Vagina (tissue), 2 donors: ENCODE data around the gene OSM. TPM values are rescaled to one million over a fixed set of nuclear protein-coding genes. Genes with fewer than 3 reads are reported as not detected.

ENCODE experiments used
- DNase-seq, 2 donors: peaks; one replicate each; pipeline ENCODE4 v3.0.0-alpha.2; 2017; ENCODE audit errors: extremely low spot score in 2 of 2
- H3K27ac ChIP-seq: fragments of 200-600 bp; sonication (generic); one replicate; pipeline ENCODE4 v1.5.1; 2019
- H3K27me3 ChIP-seq: fragments of 200-600 bp; sonication (generic); one replicate; pipeline ENCODE4 v1.5.1; 2019
- H3K36me3 ChIP-seq, 2 donors: fragments of 200-600 bp; sonication (generic); one replicate each; pipeline ENCODE4 v1.5.1; 2017 to 2019
- H3K4me1 ChIP-seq: fragments of 200-600 bp; sonication (generic); one replicate; pipeline ENCODE4 v1.5.1; 2019
- H3K4me3 ChIP-seq, 2 donors: fragments of 200-600 bp; sonication (generic); 1 replicate in 1 of 2; 2 replicates in 1 of 2; pipeline ENCODE4 v1.5.1; 2016 to 2019
- H3K9me3 ChIP-seq: fragments of 200-600 bp; sonication (generic); one replicate; pipeline ENCODE4 v1.5.1; 2019
- CTCF ChIP-seq, 3 experiments: fragments of 450-650 bp in 2 of 3; fragments of 200-600 bp in 1 of 3; sonication (generic) in 1 of 3; IDR thresholded peaks; one replicate each; pipeline ENCODE4 v1.5.1; 2017 to 2019; ENCODE audit warnings: antibody characterized with exemption in 3 of 3, mild to moderate bottlenecking in 2 of 3, moderate library complexity in 2 of 3
- POLR2A ChIP-seq, 2 donors: fragments of 450-650 bp; IDR thresholded peaks; one replicate each; pipeline ENCODE4 v1.6.1; 2017; ENCODE audit warnings: antibody characterized with exemption in 2 of 2, mild to moderate bottlenecking in 2 of 2, moderate library complexity in 2 of 2
- POLR2AphosphoS5 ChIP-seq, 2 donors: sonication (generic); formaldehyde crosslinking; IDR thresholded peaks; one replicate each; pipeline ENCODE4 v1.9.0; 2017; ENCODE audit warnings: antibody characterized with exemption in 2 of 2, mild to moderate bottlenecking in 2 of 2, low read depth in 1 of 2; ENCODE audit not compliant: insufficient read depth in 1 of 2
- intact Hi-C: fragments of 100-400 bp; cut with DNase I; formaldehyde crosslinking; loops from one replicate; pipeline ENCODE4 v1.15.1; 2023
- total RNA-seq: library from RNA; depleted of rRNA; stranded (reverse); fragments of >200 nt; gene quantifications from one replicate; pipeline ENCODE4 v1.2.3, GENCODE V29; 2016

The OSM gene
- total RNA-seq, 1 donor from 2014 or later: not detected

GRCh38 chr22:30233582-30233981 is 33.1 kb downstream of the OSM start:
- no peaks in the 10 kb centered on the region for H3K36me3 ChIP-seq
- intact Hi-C loops: no loop called here
- no peaks in the 10 kb centered on the region for H3K27me3 ChIP-seq
- H3K27ac ChIP-seq: no peak overlapping the region
- no peaks in the 10 kb centered on the region for H3K9me3 ChIP-seq
- H3K4me3 ChIP-seq: no peak overlapping the region
- peaks cover 25% of the 10 kb centered on the region for H3K4me1 ChIP-seq
- TF ChIP-seq CTCF (IDR thresholded peaks at IDR 0.05) (no peak), POLR2A (IDR thresholded peaks at IDR 0.05) (no peak), POLR2AphosphoS5 (IDR thresholded peaks at IDR 0.05; ENCODE audit: insufficient read depth in 1 of 2, low read depth in 1 of 2) (no peak)
- no peak for DNase-seq

- DNase-seq: no peak
- no peaks in the 10 kb centered on the region for H3K9me3 ChIP-seq
- H3K36me3 ChIP-seq: no peaks in the 10 kb centered on the region
- intact Hi-C loops: no loop called here
- H3K27ac ChIP-seq: no peak overlapping the region
- H3K4me1 ChIP-seq: peaks cover 19% of the 10 kb centered on the region
- H3K27me3 ChIP-seq: no peaks in the 10 kb centered on the region
- TF ChIP-seq POLR2A (IDR thresholded peaks at IDR 0.05) (no peak), POLR2AphosphoS5 (IDR thresholded peaks at IDR 0.05; ENCODE audit: insufficient read depth in 1 of 2, low read depth in 1 of 2) (no peak), CTCF (IDR thresholded peaks at IDR 0.05) (no peak)
- no peak overlapping the region for H3K4me3 ChIP-seq
Measured at GRCh38 chr22:30232716-30233218, 33.9 kb downstream of the OSM start.

- no peak overlapping the region for H3K27ac ChIP-seq
- TF ChIP-seq CTCF (IDR thresholded peaks at IDR 0.05): no peak
- no peak for TF ChIP-seq POLR2AphosphoS5 (IDR thresholded peaks at IDR 0.05; ENCODE audit: insufficient read depth in 1 of 2, low read depth in 1 of 2)
- no peak for TF ChIP-seq POLR2A (IDR thresholded peaks at IDR 0.05)
- no peaks in the 10 kb centered on the region for H3K9me3 ChIP-seq
- DNase-seq: no peak
- no peaks in the 10 kb centered on the region for H3K36me3 ChIP-seq
- H3K27me3 ChIP-seq: no peaks in the 10 kb centered on the region
- intact Hi-C loops: no loop called here
- H3K4me1 ChIP-seq: peaks cover 14% of the 10 kb centered on the region
- no peak overlapping the region for H3K4me3 ChIP-seq
Measured at GRCh38 chr22:30230787-30231461, 35.7 kb downstream of the OSM start.

GRCh38 chr22:30230330-30230729 is 36.3 kb downstream of the OSM start:
- Histone ChIP-seq H3K27ac (no peak overlapping the region), H3K9me3 (no peaks in the 10 kb centered on the region), H3K36me3 (no peaks in the 10 kb centered on the region), H3K4me1 (peaks cover 8% of the 10 kb centered on the region), H3K27me3 (no peaks in the 10 kb centered on the region), H3K4me3 (no peak overlapping the region)
- TF ChIP-seq POLR2AphosphoS5 (IDR thresholded peaks at IDR 0.05; ENCODE audit: insufficient read depth in 1 of 2, low read depth in 1 of 2) (no peak), CTCF (IDR thresholded peaks at IDR 0.05) (no peak)
- DNase-seq: no peak
- intact Hi-C loops: no loop called here
